ENCODE measurements around the gene JAKMIP3.

GRCh38 chr10:132105302-132105995 is 39.7 kb downstream of the JAKMIP3 start:
- TF ChIP-seq CTCF (conservative IDR thresholded peaks at IDR 0.05; ENCODE audit: low read depth, low read length) (no peak), EZH2 (IDR thresholded peaks at IDR 0.05; ENCODE audit: borderline replicate concordance, low read depth, low read length, poor library complexity, severe bottlenecking) (no peak)

Data from A673 (cell line).